Transverse colon (tissue), 4 donors: ENCODE data around the gene AVPR2. TPM values are rescaled to one million over a fixed set of nuclear protein-coding genes. Genes with fewer than 3 reads are reported as not detected.

Experiments used
- DNase-seq: peaks from one replicate; pipeline ENCODE4 v3.0.0-alpha.2; 2019
- H3K27ac ChIP-seq, 4 donors: fragments of 200-600 bp; sonication (generic); 2 replicates each; pipeline ENCODE4 v1.5.1; 2016 to 2018; ENCODE audit warnings: inconsistent platforms in 4 of 4
- H3K27me3 ChIP-seq: fragments of 200-600 bp; sonication (generic); 2 replicates; pipeline ENCODE4 v1.5.1; 2017; ENCODE audit warnings: inconsistent platforms
- H3K36me3 ChIP-seq, 4 donors: fragments of 200-600 bp; sonication (generic); 2 replicates each; pipeline ENCODE4 v1.5.1; 2017 to 2019; ENCODE audit warnings: inconsistent platforms in 4 of 4
- H3K4me1 ChIP-seq, 4 donors: fragments of 200-600 bp; sonication (generic); 2 replicates each; pipeline ENCODE4 v1.5.1; 2017 to 2020; ENCODE audit warnings: inconsistent platforms in 4 of 4
- H3K4me3 ChIP-seq, 4 donors: fragments of 200-600 bp; sonication (generic); 1 replicate in 1 of 4; 2 replicates in 3 of 4; pipeline versions ENCODE4 v1.5.1 to v1.6.1; 2017 to 2019; ENCODE audit warnings: inconsistent platforms in 4 of 4
- H3K9me3 ChIP-seq, 2 donors: fragments of 200-600 bp; sonication (generic); 2 replicates each; pipeline ENCODE4 v1.5.1; 2017 to 2019; ENCODE audit warnings: inconsistent platforms in 2 of 2
- EP300 ChIP-seq: sonication (generic); formaldehyde crosslinking; IDR thresholded peaks from one replicate; pipeline ENCODE4 v1.6.1; 2017; ENCODE audit warnings: antibody characterized with exemption, low read depth
- POLR2A ChIP-seq: fragments of 450-650 bp; IDR thresholded peaks from one replicate; pipeline ENCODE4 v1.6.1; 2016; ENCODE audit warnings: antibody characterized with exemption, mild to moderate bottlenecking, moderate library complexity
- POLR2AphosphoS5 ChIP-seq, 3 donors: sonication (generic); formaldehyde crosslinking; IDR thresholded peaks; one replicate each; pipeline ENCODE4 v1.6.1; 2016; ENCODE audit warnings: antibody characterized with exemption in 3 of 3
- WGBS, 2 donors: methylation state at CpG; one replicate each; pipeline ENCODE4 v1.1.5; 2018; ENCODE audit warnings: low coverage in 1 of 2; 5-methylcytosine and 5-hydroxymethylcytosine counted together
- in situ Hi-C, 4 donors: fragments of 200-750 bp; cut with MboI; loops; one replicate each; pipeline versions ENCODE4 v1.15.0 to v1.15.1; 2017; ENCODE audit warnings: low sequenced_read_pairs in 3 of 4, low pct_ligation_motif_present in 1 of 4, low pct_unique_long_range_greater_than_20kb in 1 of 4
- intact Hi-C: fragments of 100-400 bp; cut with DNase I; formaldehyde crosslinking; loops from one replicate; pipeline ENCODE4 v1.15.1; 2023; ENCODE audit warnings: low total_unique reads
- total RNA-seq, 4 donors: library from RNA; depleted of rRNA; stranded (reverse); fragments of >200 nt; gene quantifications; one replicate each; pipeline ENCODE4 v1.1.0, GENCODE V29; 2016
- TF ChIP-seq, protein P1 (sequence below), 5 experiments: fragments of 200-600 bp in 3 of 5; fragments of 450-650 bp in 2 of 5; sonication (generic) in 3 of 5; IDR thresholded peaks; 1 replicate in 2 of 5; 2 replicates in 3 of 5; pipeline ENCODE4 v1.5.1; 2016 to 2017; ENCODE audit warnings: antibody characterized with exemption in 5 of 5, inconsistent platforms in 3 of 5, mild to moderate bottlenecking in 2 of 5, moderate library complexity in 1 of 5

AVPR2 gene
- total RNA-seq, 4 donors from 2014 or later = 0.41 to 72.2 (median 9.8) TPM; not detected in 1

DNA sequence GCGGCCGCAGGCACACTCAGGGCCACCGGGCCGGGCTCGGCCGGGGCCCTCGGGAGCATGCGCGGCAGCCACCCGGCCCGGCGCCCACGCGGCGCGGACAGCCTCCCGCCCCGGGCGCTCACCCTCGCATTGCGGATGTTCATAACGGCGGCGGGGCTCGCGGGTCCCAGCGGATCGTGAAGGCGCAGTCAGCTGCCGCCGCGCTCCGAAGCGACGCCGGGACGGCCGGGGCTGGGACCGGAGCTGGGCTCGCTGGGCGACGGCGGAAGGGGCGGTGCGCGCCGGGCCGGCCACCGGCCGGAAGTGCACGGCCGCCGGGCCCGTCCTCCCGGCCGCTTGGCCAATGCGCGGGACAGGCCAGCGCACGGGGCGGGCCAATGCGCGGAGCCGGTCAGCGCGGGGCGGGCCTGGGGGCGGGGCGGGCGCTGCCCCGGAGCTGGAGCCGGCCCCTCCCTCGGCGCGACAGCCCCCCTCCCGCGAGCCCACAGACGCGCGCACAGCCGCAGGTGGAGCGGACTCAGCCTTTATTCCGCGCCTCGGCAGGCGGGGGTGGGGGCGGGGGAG, 30.4 kb downstream of the AVPR2 start, which contains the start of gene NAA10:
TSS of gene NAA10 (minus strand) at position 276 of the 564 bp plus-strand sequence. CDS start at position 143, 133 bp downstream.
- DNase-seq = peak; percentile 81
- in situ Hi-C loops (loop anchor here in 1 of 4 donors (25.0 kb wide), 2 partner anchors 148 to 973 kb away; partner anchors contain the start of genes IDH3G, SRPK3 and SSR4), intact Hi-C loops (no loop called here)
- Histone ChIP-seq H3K27ac (peak within 1 kb of the TSS; percentile 68 to 87 (median 72)), H3K4me3 (peak within 1 kb of the TSS; percentile 50 to 88 (median 75)), H3K9me3 (no peaks in the 10 kb centered on the region), H3K36me3 (no peaks in the 10 kb centered on the region), H3K27me3 (no peaks in the 10 kb centered on the region), H3K4me1 (peaks cover 3 to 15% (median 9%) of the 10 kb centered on the region in 4 donors)
- TF ChIP-seq, protein P1, sequence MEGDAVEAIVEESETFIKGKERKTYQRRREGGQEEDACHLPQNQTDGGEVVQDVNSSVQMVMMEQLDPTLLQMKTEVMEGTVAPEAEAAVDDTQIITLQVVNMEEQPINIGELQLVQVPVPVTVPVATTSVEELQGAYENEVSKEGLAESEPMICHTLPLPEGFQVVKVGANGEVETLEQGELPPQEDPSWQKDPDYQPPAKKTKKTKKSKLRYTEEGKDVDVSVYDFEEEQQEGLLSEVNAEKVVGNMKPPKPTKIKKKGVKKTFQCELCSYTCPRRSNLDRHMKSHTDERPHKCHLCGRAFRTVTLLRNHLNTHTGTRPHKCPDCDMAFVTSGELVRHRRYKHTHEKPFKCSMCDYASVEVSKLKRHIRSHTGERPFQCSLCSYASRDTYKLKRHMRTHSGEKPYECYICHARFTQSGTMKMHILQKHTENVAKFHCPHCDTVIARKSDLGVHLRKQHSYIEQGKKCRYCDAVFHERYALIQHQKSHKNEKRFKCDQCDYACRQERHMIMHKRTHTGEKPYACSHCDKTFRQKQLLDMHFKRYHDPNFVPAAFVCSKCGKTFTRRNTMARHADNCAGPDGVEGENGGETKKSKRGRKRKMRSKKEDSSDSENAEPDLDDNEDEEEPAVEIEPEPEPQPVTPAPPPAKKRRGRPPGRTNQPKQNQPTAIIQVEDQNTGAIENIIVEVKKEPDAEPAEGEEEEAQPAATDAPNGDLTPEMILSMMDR (IDR thresholded peaks at IDR 0.05) = no peak
- TF ChIP-seq POLR2AphosphoS5 (IDR thresholded peaks at IDR 0.05) (peak in 2 of 3 donors; percentile 15 to 49), EP300 (no peak), POLR2A (no peak)
- 52% methylated on average over 29 of the region's 87 CpGs; no CpG with 5 or more reads in 1 of the 2 donors for WGBS, 2 donors

DNA sequence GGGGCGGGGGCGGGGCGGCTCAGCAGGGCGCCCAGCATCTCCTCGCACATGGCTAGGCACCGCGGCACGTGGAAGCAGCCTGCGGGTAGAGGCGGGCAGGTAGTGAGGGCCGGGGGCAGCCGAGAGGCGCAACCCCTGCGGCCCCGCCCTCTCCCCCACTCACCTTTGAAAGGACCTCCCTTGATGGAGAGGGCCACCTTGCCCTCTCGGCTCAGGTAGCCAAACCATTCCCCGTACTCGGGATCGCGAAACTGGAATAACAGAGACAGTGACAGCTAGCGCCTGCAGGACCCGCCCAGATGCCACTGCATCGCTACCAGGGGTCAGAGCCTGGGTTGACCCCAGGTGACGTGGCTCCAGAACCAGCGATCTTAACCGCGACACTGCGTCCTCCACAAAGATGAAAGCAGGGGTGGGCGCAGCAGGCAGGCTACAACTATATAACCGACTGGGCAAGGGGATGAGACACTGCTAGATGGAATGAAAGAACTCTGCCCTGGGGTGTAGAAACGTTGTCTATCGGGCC, 30.9 kb downstream of the AVPR2 start:
- no peaks in the 10 kb centered on the region for H3K9me3 ChIP-seq
- 31% methylated on average over 27 of the region's 32 CpGs; no CpG with 5 or more reads in 1 of the 2 donors for WGBS, 2 donors
- H3K27ac ChIP-seq = peak overlapping the region; percentile 48 to 73 (median 66)
- in situ Hi-C loops (loop anchor here in 1 of 4 donors (25.0 kb wide), 2 partner anchors 148 to 973 kb away; partner anchors contain the start of genes IDH3G, SRPK3 and SSR4), intact Hi-C loops (no loop called here)
- H3K4me1 ChIP-seq = peaks cover 3 to 15% (median 9%) of the 10 kb centered on the region in 4 donors
- H3K27me3 ChIP-seq = no peaks in the 10 kb centered on the region
- H3K4me3 ChIP-seq = peak overlapping the region; percentile 35 to 88 (median 75)
- H3K36me3 ChIP-seq = no peaks in the 10 kb centered on the region
- DNase-seq = peak; percentile 26
- TF ChIP-seq POLR2A (no peak), EP300 (no peak), POLR2AphosphoS5 (IDR thresholded peaks at IDR 0.05) (no peak)
- TF ChIP-seq, protein P1 (IDR thresholded peaks at IDR 0.05) = no peak

DNA sequence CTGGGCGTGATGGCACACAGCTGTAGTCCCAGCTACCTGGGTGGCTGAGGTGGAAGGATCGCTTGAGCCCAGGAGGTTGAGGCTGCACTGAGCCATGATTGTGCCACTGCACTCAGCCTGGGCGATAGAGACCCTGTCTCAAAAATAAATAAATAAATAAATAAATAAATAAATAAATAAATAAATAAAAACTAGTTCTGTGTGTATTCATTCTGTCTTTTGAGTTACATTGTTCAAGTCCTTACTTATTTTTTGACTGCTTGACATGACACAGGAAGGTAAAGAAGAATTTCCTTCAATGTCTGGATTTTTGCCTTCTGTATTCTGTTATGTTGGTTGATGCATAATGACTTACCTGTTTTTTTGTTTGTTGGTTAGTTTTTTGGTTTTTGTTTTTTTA, 32.6 kb downstream of the AVPR2 start:
- intact Hi-C loops (no loop called here), in situ Hi-C loops (loop anchor here in 1 of 4 donors (25.0 kb wide), 2 partner anchors 150 to 975 kb away; partner anchors contain the start of genes IDH3G, SRPK3 and SSR4)
- H3K27ac ChIP-seq = no peak overlapping the region
- H3K27me3 ChIP-seq = no peaks in the 10 kb centered on the region
- no peak for TF ChIP-seq EP300
- TF ChIP-seq, protein P1 (IDR thresholded peaks at IDR 0.05) = no peak
- no peak for TF ChIP-seq POLR2A
- TF ChIP-seq POLR2AphosphoS5 (IDR thresholded peaks at IDR 0.05) = no peak
- H3K4me3 ChIP-seq = no peak overlapping the region
- WGBS, 2 donors = 84% methylated on average over 3 of the region's 3 CpGs; no CpG with 5 or more reads in 1 of the 2 donors
- no peaks in the 10 kb centered on the region for H3K36me3 ChIP-seq
- no peaks in the 10 kb centered on the region for H3K9me3 ChIP-seq
- H3K4me1 ChIP-seq = peaks cover 3 to 15% (median 9%) of the 10 kb centered on the region in 4 donors
- DNase-seq = no peak

DNA sequence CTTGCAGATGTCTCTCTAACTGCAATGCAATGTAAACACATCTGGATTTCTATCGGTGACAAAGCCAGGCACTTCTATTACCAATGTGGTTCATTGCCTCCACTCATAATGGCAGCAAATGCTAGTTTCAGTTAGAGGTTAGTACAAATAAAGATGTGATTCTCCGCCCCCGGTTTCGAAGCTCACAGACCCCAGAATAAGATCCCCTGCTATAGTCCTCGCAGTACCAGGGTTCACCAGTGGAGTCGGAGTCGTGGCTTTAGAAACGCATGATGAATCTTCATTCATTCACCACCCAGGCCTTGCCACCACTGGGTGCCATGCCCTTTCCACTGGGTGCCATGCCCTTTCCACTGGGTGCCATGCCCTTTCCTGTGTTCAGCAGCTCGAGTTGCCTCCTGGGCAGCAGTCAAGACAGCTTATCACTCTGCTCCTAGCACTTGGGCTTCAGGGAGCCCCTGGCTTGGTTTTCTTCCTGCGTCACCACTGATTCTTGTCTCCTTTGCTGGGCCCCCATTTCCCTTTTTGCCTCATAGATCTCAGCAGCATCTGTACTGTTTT, 33.8 kb downstream of the AVPR2 start:
- Histone ChIP-seq H3K4me3 (no peak overlapping the region), H3K27ac (no peak overlapping the region), H3K9me3 (no peaks in the 10 kb centered on the region), H3K27me3 (no peaks in the 10 kb centered on the region), H3K4me1 (peaks cover 3 to 15% (median 9%) of the 10 kb centered on the region in 4 donors), H3K36me3 (no peaks in the 10 kb centered on the region)
- DNase-seq = no peak
- TF ChIP-seq POLR2A (no peak), POLR2AphosphoS5 (IDR thresholded peaks at IDR 0.05) (no peak), EP300 (no peak)
- TF ChIP-seq, protein P1 (IDR thresholded peaks at IDR 0.05) = no peak
- intact Hi-C loops = no loop called here
- in situ Hi-C loops = loop anchor here in 1 of 4 donors (25.0 kb wide), 2 partner anchors 151 to 976 kb away; partner anchors contain the start of genes IDH3G, SRPK3 and SSR4
- whole genome bisulfite sequencing, 2 donors = 40 to 68% methylated on average over 1 to 10 of the region's 10 CpGs
